Measurements from ENCODE around the gene LRP1B. TPM values are rescaled to one million over a fixed set of nuclear protein-coding genes. Genes with fewer than 3 reads are reported as not detected.

LRP1B gene
- total and polyA plus RNA-seq, 2 of the 8 experiments (the other 6 are each of a cell fraction or from before 2014, with no cell fraction given): 0.03 TPM; not detected in 1

GRCh38 chr2:140589273-140589672 lies 1541.5 kb downstream of the LRP1B start:
- ChIA-PET CTCF (ENCODE audit: partially characterized antibody) (interaction anchor here (0.7 kb wide), 1 partner anchor 561 kb away, joined by 3 read pairs; no protein-coding TSS in a partner anchor), POLR2A (ENCODE audit: partially characterized antibody) (no interaction called here)
- Histone ChIP-seq H3K4me3 (ENCODE audit: extremely low read depth in 1 of 4, insufficient read depth in 2 of 4, low read depth in 3 of 4, low read length in 4 of 4) (no peak overlapping the region), H2AK5ac (ENCODE audit: low read depth, low read length) (no peak overlapping the region), H4K91ac (replicated peaks; ENCODE audit: insufficient read length, low read length) (no peak overlapping the region), H3K9me3 (ENCODE audit: insufficient read depth in 2 of 2, low read depth in 1 of 2, low read length in 1 of 2) (no peaks in the 10 kb centered on the region), H3K27me3 (replicated peaks in 1 of 4; ENCODE audit: control insufficient read depth in 3 of 4, extremely low read depth in 1 of 4, insufficient read depth in 3 of 4, low read length in 3 of 4) (no peaks in the 10 kb centered on the region), H2BK120ac (replicated peaks; ENCODE audit: low read depth, low read length) (no peak overlapping the region), H3K14ac (ENCODE audit: insufficient read length) (no peak overlapping the region), H3K27ac (ENCODE audit: low read depth, low read length) (no peak overlapping the region), H3K79me2 (ENCODE audit: control insufficient read depth in 1 of 2, insufficient read depth in 2 of 2, low read length in 2 of 2) (no peaks in the 10 kb centered on the region), H2AFZ (ENCODE audit: low read length) (no peak overlapping the region), H3K79me1 (ENCODE audit: low read depth, low read length) (no peaks in the 10 kb centered on the region), H2BK5ac (ENCODE audit: low read depth, low read length) (no peak overlapping the region), H3K36me3 (ENCODE audit: control insufficient read depth in 2 of 4, insufficient read depth in 4 of 4, low read length in 3 of 4) (no peaks in the 10 kb centered on the region), H3K18ac (ENCODE audit: extremely low read depth, low read length) (no peak overlapping the region), H3K4me2 (ENCODE audit: insufficient read depth in 1 of 2, low read depth in 2 of 2, low read length in 2 of 2) (no peak overlapping the region), H2BK12ac (ENCODE audit: low read depth, low read length) (no peak overlapping the region), H2BK15ac (ENCODE audit: low read length) (no peak overlapping the region), H3K23ac (ENCODE audit: insufficient read length) (no peak overlapping the region), H4K20me1 (replicated peaks in 1 of 2; ENCODE audit: control insufficient read depth in 1 of 2, insufficient read depth in 2 of 2, low read length in 2 of 2) (no peaks in the 10 kb centered on the region), H2BK20ac (ENCODE audit: low read length) (no peak overlapping the region), H3K9ac (replicated peaks in 1 of 4; ENCODE audit: extremely low read depth in 1 of 4, low read depth in 3 of 4, low read length in 3 of 4) (no peak overlapping the region), H3K56ac (replicated peaks; ENCODE audit: insufficient read length, low read depth, low read length) (no peak overlapping the region), H3K4me1 (replicated peaks in 1 of 4; ENCODE audit: control insufficient read depth in 3 of 4, insufficient read depth in 4 of 4, low read length in 3 of 4) (no peaks in the 10 kb centered on the region), H3K23me2 (ENCODE audit: low read depth, low read length) (no peaks in the 10 kb centered on the region), H3K4ac (replicated peaks; ENCODE audit: insufficient read length, low read depth, low read length) (no peak overlapping the region), H4K5ac (ENCODE audit: insufficient read length, low read depth, low read length) (no peak overlapping the region), H4K8ac (ENCODE audit: extremely low read depth, insufficient read depth, low read length) (no peak overlapping the region)
- FAIRE-seq (no peak), DNase-seq (ENCODE audit: low read depth in 1 of 2, low spot score in 2 of 2) (no peak)
- TF ChIP-seq ZNF274 (IDR thresholded peaks at IDR 0.05; ENCODE audit: borderline replicate concordance, extremely low read depth, low read length) (no peak), BACH1 (IDR thresholded peaks at IDR 0.05; ENCODE audit: low read length) (no peak)
- 95% methylated on average over 1 of the region's 1 CpG; no CpG with 5 or more reads in 1 of the 2 experiments for WGBS, 2 experiments (ENCODE audit: extremely low coverage in 1 of 2, insufficient coverage in 1 of 2, insufficient read length in 1 of 2, insufficient replicate concordance in 2 of 2, low coverage in 1 of 2, low lambda C conversion rate in 2 of 2, missing lambda C conversion rate in 1 of 2)

Measured in H1 (cell line).